ENCODE results near the gene ST7. TPM values are rescaled to one million over a fixed set of nuclear protein-coding genes. Genes with fewer than 3 reads are reported as not detected.

The ST7 gene
- total RNA-seq, 2 donors from 2014 or later: 6.1 to 8.0 TPM

GRCh38 chr7:117217106-117218035, 264.1 kb downstream of the ST7 start:
- H3K9me3 ChIP-seq (ENCODE audit: control insufficient read depth, low read length, poor library complexity, severe bottlenecking): no peaks in the 10 kb centered on the region
- DNase-seq (no peak), ATAC-seq (no peak)
- Mint-ChIP-seq H3K27me3 (no peaks in the 10 kb centered on the region), H3K36me3 (ENCODE audit: low read depth) (no peaks in the 10 kb centered on the region), H3K27ac (no peak overlapping the region), H3K4me1 (no peaks in the 10 kb centered on the region), H3K4me3 (no peak overlapping the region)

GRCh38 chr7:117218700-117219099, 265.4 kb downstream of the ST7 start:
- Mint-ChIP-seq H3K36me3 (ENCODE audit: low read depth) (no peaks in the 10 kb centered on the region), H3K27ac (no peak overlapping the region), H3K27me3 (no peaks in the 10 kb centered on the region), H3K4me3 (no peak overlapping the region), H3K4me1 (no peaks in the 10 kb centered on the region)
- ATAC-seq (no peak), DNase-seq (no peak)
- H3K9me3 ChIP-seq (ENCODE audit: control insufficient read depth, low read length, poor library complexity, severe bottlenecking): no peaks in the 10 kb centered on the region

DNA sequence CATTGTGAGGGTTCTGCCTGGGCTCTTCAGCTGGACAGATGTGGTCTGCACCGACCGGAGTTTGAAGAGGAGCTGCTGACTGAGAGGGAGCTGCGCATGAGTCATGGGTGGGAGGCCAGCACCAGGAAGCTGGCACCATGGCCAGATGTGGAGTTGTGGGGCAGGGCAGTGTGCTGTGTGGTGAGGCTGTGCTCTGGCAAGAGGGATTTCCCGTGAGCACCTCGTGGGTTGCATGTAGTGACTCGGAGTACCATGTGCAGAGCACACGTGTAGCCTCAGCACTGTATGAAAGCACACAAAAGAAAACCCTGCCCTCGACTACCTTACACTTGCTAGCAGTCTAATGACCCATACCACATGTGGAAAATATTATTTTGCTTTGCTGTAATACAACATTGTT, 266.2 kb downstream of the ST7 start:
- no peaks in the 10 kb centered on the region for H3K4me1 Mint-ChIP-seq
- H3K9me3 ChIP-seq (ENCODE audit: control insufficient read depth, low read length, poor library complexity, severe bottlenecking): no peaks in the 10 kb centered on the region
- H3K4me3 Mint-ChIP-seq: no peak overlapping the region
- H3K27me3 Mint-ChIP-seq: no peaks in the 10 kb centered on the region
- no peak overlapping the region for H3K27ac Mint-ChIP-seq
- no peaks in the 10 kb centered on the region for H3K36me3 Mint-ChIP-seq (ENCODE audit: low read depth)
- DNase-seq: no peak
- ATAC-seq: no peak

GRCh38 chr7:117220836-117221235, 267.5 kb downstream of the ST7 start:
- no peak overlapping the region for H3K27ac Mint-ChIP-seq
- peaks cover under 1% of the 10 kb centered on the region for H3K36me3 Mint-ChIP-seq (ENCODE audit: low read depth)
- DNase-seq (no peak), ATAC-seq (no peak)
- no peak overlapping the region for H3K4me3 Mint-ChIP-seq
- H3K27me3 Mint-ChIP-seq: no peaks in the 10 kb centered on the region
- H3K4me1 Mint-ChIP-seq: no peaks in the 10 kb centered on the region
- no peaks in the 10 kb centered on the region for H3K9me3 ChIP-seq (ENCODE audit: control insufficient read depth, low read length, poor library complexity, severe bottlenecking)

DNA sequence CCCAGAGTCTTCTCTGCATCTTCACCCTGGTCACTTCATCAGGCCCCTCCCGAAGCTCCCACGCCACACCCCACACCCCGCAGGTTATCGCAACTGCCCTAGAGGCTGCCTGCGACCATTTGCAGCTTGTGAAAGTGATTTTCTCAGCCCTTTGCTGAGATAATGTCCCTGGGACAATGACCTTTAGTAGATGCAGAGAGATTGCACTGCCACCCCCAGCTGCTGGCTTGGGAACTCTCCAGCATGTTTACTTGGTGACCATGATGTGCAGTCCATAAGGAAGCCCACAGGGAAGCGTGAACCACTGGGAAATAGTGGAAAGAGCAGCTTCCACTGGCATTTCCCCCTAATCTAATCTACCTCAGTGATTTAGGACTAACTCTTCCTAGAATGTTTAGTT, 272.2 kb downstream of the ST7 start:
- H3K4me1 Mint-ChIP-seq: no peaks in the 10 kb centered on the region
- no peaks in the 10 kb centered on the region for H3K9me3 ChIP-seq (ENCODE audit: control insufficient read depth, low read length, poor library complexity, severe bottlenecking)
- H3K4me3 Mint-ChIP-seq: no peak overlapping the region
- DNase-seq (no peak), ATAC-seq (no peak)
- H3K36me3 Mint-ChIP-seq (ENCODE audit: low read depth): peaks cover 2% of the 10 kb centered on the region
- H3K27ac Mint-ChIP-seq: no peak overlapping the region
- no peaks in the 10 kb centered on the region for H3K27me3 Mint-ChIP-seq

- Mint-ChIP-seq H3K4me1 (no peaks in the 10 kb centered on the region), H3K4me3 (no peak overlapping the region), H3K27me3 (no peaks in the 10 kb centered on the region), H3K36me3 (ENCODE audit: low read depth) (peaks cover 2% of the 10 kb centered on the region), H3K27ac (no peak overlapping the region)
- DNase-seq (no peak), ATAC-seq (no peak)
- no peaks in the 10 kb centered on the region for H3K9me3 ChIP-seq (ENCODE audit: control insufficient read depth, low read length, poor library complexity, severe bottlenecking)
Observed at GRCh38 chr7:117227091-117227490, 273.8 kb downstream of the ST7 start.

DNA sequence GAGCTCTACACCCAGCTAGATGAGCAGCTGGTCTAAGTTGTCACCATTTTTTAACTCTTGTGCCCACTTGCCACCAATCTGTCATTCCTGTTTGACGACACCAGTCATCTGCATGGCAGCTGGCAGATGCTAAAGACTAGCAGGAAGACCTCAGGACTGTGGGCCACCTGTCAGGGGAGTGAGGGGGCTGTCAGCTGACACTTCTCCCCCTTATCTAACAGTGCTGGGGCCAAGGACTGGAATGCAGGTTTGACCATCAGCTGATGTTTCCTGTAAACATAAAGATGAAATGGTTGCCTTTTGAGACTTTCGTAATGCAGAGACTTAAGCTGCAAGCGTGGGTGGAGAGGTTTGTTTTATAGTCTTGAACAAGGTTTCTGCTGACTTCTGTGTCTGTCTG, 276.0 kb downstream of the ST7 start:
- DNase-seq (no peak), ATAC-seq (no peak)
- Mint-ChIP-seq H3K27ac (no peak overlapping the region), H3K36me3 (ENCODE audit: low read depth) (peaks cover 2% of the 10 kb centered on the region), H3K4me1 (no peaks in the 10 kb centered on the region), H3K27me3 (no peaks in the 10 kb centered on the region), H3K4me3 (no peak overlapping the region)
- no peaks in the 10 kb centered on the region for H3K9me3 ChIP-seq (ENCODE audit: control insufficient read depth, low read length, poor library complexity, severe bottlenecking)

GRCh38 chr7:117230276-117231046, 277.2 kb downstream of the ST7 start:
- Mint-ChIP-seq H3K4me3 (no peak overlapping the region), H3K27ac (no peak overlapping the region), H3K27me3 (no peaks in the 10 kb centered on the region), H3K36me3 (ENCODE audit: low read depth) (peaks cover 2% of the 10 kb centered on the region), H3K4me1 (no peaks in the 10 kb centered on the region)
- ATAC-seq: no peak
- H3K9me3 ChIP-seq (ENCODE audit: control insufficient read depth, low read length, poor library complexity, severe bottlenecking): no peaks in the 10 kb centered on the region
- no peak for DNase-seq

DNA sequence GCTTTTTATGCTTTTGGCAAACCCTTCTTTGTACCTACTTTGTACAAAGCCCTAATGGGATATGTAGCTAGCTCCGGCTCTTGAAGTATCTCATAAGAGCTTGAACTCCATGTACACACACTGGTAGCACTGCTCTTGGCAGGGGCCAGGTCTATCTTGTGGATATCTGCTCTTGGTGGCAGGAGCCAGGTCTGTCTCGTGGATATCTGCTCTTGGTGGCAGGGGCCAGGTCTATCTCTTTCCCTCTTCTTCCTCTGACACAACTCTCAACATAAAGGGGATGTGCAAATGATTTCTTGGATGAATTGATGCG, 277.7 kb downstream of the ST7 start:
- H3K27me3 Mint-ChIP-seq: no peaks in the 10 kb centered on the region
- ATAC-seq (no peak), DNase-seq (no peak)
- no peaks in the 10 kb centered on the region for H3K4me1 Mint-ChIP-seq
- no peaks in the 10 kb centered on the region for H3K9me3 ChIP-seq (ENCODE audit: control insufficient read depth, low read length, poor library complexity, severe bottlenecking)
- no peaks in the 10 kb centered on the region for H3K36me3 Mint-ChIP-seq (ENCODE audit: low read depth)
- H3K4me3 Mint-ChIP-seq: no peak overlapping the region
- H3K27ac Mint-ChIP-seq: no peak overlapping the region

GRCh38 chr7:117237646-117238045, 284.3 kb downstream of the ST7 start:
- DNase-seq: no peak
- ATAC-seq: no peak
- no peak overlapping the region for H3K27ac Mint-ChIP-seq

GRCh38 chr7:117238472-117238871, 285.2 kb downstream of the ST7 start:
- H3K9me3 ChIP-seq (ENCODE audit: control insufficient read depth, low read length, poor library complexity, severe bottlenecking): no peaks in the 10 kb centered on the region
- H3K36me3 Mint-ChIP-seq (ENCODE audit: low read depth): no peaks in the 10 kb centered on the region
- DNase-seq: no peak
- H3K4me3 Mint-ChIP-seq: no peak overlapping the region
- H3K27me3 Mint-ChIP-seq: peaks cover 42% of the 10 kb centered on the region
- H3K4me1 Mint-ChIP-seq: no peaks in the 10 kb centered on the region
- no peak overlapping the region for H3K27ac Mint-ChIP-seq
- ATAC-seq: no peak

More at GRCh38 chr7:117237646-117238045, 284.3 kb downstream of the ST7 start:
- H3K9me3 ChIP-seq (ENCODE audit: control insufficient read depth, low read length, poor library complexity, severe bottlenecking): no peaks in the 10 kb centered on the region
- Mint-ChIP-seq H3K36me3 (ENCODE audit: low read depth) (no peaks in the 10 kb centered on the region), H3K4me3 (no peak overlapping the region), H3K27me3 (peaks cover 37% of the 10 kb centered on the region), H3K4me1 (no peaks in the 10 kb centered on the region)

- H3K4me1 Mint-ChIP-seq: no peaks in the 10 kb centered on the region
Observed at GRCh38 chr7:117238937-117239336, 285.6 kb downstream of the ST7 start.

GRCh38 chr7:117241088-117241487, 287.8 kb downstream of the ST7 start:
- no peak for ATAC-seq
- H3K4me1 Mint-ChIP-seq: no peaks in the 10 kb centered on the region

More at GRCh38 chr7:117238937-117239336, 285.6 kb downstream of the ST7 start:
- H3K36me3 Mint-ChIP-seq (ENCODE audit: low read depth): no peaks in the 10 kb centered on the region
- ATAC-seq: no peak
- H3K9me3 ChIP-seq (ENCODE audit: control insufficient read depth, low read length, poor library complexity, severe bottlenecking): no peaks in the 10 kb centered on the region
- H3K27me3 Mint-ChIP-seq: peaks cover 42% of the 10 kb centered on the region
- H3K4me3 Mint-ChIP-seq: no peak overlapping the region
- H3K27ac Mint-ChIP-seq: no peak overlapping the region
- no peak for DNase-seq

More at GRCh38 chr7:117241088-117241487, 287.8 kb downstream of the ST7 start:
- Mint-ChIP-seq H3K27me3 (peaks cover 42% of the 10 kb centered on the region), H3K27ac (no peak overlapping the region), H3K4me3 (no peak overlapping the region), H3K36me3 (ENCODE audit: low read depth) (no peaks in the 10 kb centered on the region)
- no peaks in the 10 kb centered on the region for H3K9me3 ChIP-seq (ENCODE audit: control insufficient read depth, low read length, poor library complexity, severe bottlenecking)
- no peak for DNase-seq

Measured in T-helper 17 cell (primary cell).